Measurements from ENCODE around the gene DAAM1.

DNA sequence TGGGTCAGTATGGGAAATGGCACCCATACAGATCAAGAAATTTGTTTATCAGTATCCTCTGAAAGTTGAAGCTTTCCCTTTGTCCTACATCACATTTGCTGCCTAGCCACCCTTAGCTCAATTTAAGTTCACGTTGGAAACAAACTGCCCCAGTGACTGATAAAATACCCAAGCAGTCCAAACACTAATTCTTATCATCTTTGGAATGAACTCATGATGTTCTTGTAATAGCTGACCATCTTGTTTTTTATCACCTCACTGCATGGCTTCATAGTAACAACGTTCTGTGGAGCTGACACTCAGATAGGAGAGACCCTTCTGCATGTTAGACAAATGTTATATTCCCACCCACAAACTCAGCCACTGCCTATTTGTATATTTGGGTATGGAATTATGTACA lies 183.3 kb downstream of the DAAM1 start:
- TF ChIP-seq, protein P1, sequence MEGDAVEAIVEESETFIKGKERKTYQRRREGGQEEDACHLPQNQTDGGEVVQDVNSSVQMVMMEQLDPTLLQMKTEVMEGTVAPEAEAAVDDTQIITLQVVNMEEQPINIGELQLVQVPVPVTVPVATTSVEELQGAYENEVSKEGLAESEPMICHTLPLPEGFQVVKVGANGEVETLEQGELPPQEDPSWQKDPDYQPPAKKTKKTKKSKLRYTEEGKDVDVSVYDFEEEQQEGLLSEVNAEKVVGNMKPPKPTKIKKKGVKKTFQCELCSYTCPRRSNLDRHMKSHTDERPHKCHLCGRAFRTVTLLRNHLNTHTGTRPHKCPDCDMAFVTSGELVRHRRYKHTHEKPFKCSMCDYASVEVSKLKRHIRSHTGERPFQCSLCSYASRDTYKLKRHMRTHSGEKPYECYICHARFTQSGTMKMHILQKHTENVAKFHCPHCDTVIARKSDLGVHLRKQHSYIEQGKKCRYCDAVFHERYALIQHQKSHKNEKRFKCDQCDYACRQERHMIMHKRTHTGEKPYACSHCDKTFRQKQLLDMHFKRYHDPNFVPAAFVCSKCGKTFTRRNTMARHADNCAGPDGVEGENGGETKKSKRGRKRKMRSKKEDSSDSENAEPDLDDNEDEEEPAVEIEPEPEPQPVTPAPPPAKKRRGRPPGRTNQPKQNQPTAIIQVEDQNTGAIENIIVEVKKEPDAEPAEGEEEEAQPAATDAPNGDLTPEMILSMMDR (IDR thresholded peaks at IDR 0.05; ENCODE audit: insufficient read depth, low read depth, low read length), result no peak
- no peak for TF ChIP-seq EZH2 (IDR thresholded peaks at IDR 0.05; ENCODE audit: insufficient read depth, low read length)

Measured in astrocyte (in vitro differentiated cells and primary cell).